ENCODE data around the gene GABARAP.
A peak's percentile ranks its signal among the peaks of the same experiment; 100 is the strongest.

GABARAP gene

GRCh38 chr17:7228920-7229319 is 13.3 kb downstream of the GABARAP start:
- H3K27me3 Mint-ChIP-seq (ENCODE audit: low read depth, poor library complexity): no peaks in the 10 kb centered on the region
- no peaks in the 10 kb centered on the region for H3K9me3 Mint-ChIP-seq
- DNase-seq: no peak
- no peak overlapping the region for H3K4me3 Mint-ChIP-seq
- H3K4me1 Mint-ChIP-seq: peaks cover 27% of the 10 kb centered on the region
- peaks cover 43% of the 10 kb centered on the region for H3K36me3 Mint-ChIP-seq (ENCODE audit: low read depth)
- no peak for TF ChIP-seq CTCF (IDR thresholded peaks at IDR 0.05)
- no peak overlapping the region for H3K27ac Mint-ChIP-seq

- Mint-ChIP-seq H3K9me3 (no peaks in the 10 kb centered on the region), H3K4me3 (no peak overlapping the region), H3K27ac (no peak overlapping the region), H3K36me3 (ENCODE audit: low read depth) (peaks cover 42% of the 10 kb centered on the region), H3K4me1 (peaks cover 11% of the 10 kb centered on the region), H3K27me3 (ENCODE audit: low read depth, poor library complexity) (no peaks in the 10 kb centered on the region)
- no peak for TF ChIP-seq CTCF (IDR thresholded peaks at IDR 0.05)
- DNase-seq: no peak
Observed at GRCh38 chr17:7226721-7227710, 15.2 kb downstream of the GABARAP start.

- no peaks in the 10 kb centered on the region for H3K9me3 Mint-ChIP-seq
- TF ChIP-seq CTCF (IDR thresholded peaks at IDR 0.05): no peak
- H3K36me3 Mint-ChIP-seq (ENCODE audit: low read depth): peaks cover 37% of the 10 kb centered on the region
- H3K27ac Mint-ChIP-seq: no peak overlapping the region
- H3K4me3 Mint-ChIP-seq: no peak overlapping the region
- no peaks in the 10 kb centered on the region for H3K27me3 Mint-ChIP-seq (ENCODE audit: low read depth, poor library complexity)
- no peak for DNase-seq
- H3K4me1 Mint-ChIP-seq: peaks cover 18% of the 10 kb centered on the region
Observed at GRCh38 chr17:7225711-7226331, 16.4 kb downstream of the GABARAP start.

GRCh38 chr17:7224661-7225111 is 17.6 kb downstream of the GABARAP start:
- Mint-ChIP-seq H3K27me3 (ENCODE audit: low read depth, poor library complexity) (no peaks in the 10 kb centered on the region), H3K9me3 (no peaks in the 10 kb centered on the region), H3K27ac (no peak overlapping the region), H3K36me3 (ENCODE audit: low read depth) (peaks cover 34% of the 10 kb centered on the region), H3K4me3 (no peak overlapping the region), H3K4me1 (peaks cover 22% of the 10 kb centered on the region)
- TF ChIP-seq CTCF (IDR thresholded peaks at IDR 0.05): no peak
- no peak for DNase-seq

GRCh38 chr17:7224110-7224509 is 18.1 kb downstream of the GABARAP start:
- no peak for DNase-seq
- H3K4me3 Mint-ChIP-seq: no peak overlapping the region
- no peak for TF ChIP-seq CTCF (IDR thresholded peaks at IDR 0.05)
- H3K36me3 Mint-ChIP-seq (ENCODE audit: low read depth): peaks cover 28% of the 10 kb centered on the region
- H3K4me1 Mint-ChIP-seq: peaks cover 28% of the 10 kb centered on the region
- no peaks in the 10 kb centered on the region for H3K27me3 Mint-ChIP-seq (ENCODE audit: low read depth, poor library complexity)
- H3K9me3 Mint-ChIP-seq: no peaks in the 10 kb centered on the region
- peak overlapping the region; percentile 33 for H3K27ac Mint-ChIP-seq

Measured in nephron progenitor cell (in vitro differentiated cells).